ENCODE measurements around the gene CTPS2.

CTPS2 gene

DNA sequence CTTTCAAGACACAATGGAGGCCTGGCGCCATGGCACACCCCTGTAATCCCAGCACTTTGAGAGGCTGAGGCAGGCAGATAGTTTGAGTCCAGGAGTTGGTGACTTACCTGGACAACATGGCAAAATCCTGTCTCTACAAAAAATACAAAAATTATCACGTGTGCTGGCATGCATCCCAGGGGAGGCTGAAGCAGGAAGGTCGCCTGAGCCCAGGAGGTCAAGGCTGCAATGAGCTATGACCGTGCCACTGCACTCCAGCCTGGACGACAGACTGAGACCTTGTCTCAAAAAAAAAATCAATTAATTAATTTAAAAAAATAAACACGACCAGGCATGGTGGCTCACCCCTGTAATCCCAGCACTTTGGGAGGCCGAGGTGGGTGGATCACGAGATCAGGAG, 2.0 kb upstream of the CTPS2 start:
- no peak for DNase-seq (ENCODE audit: low read depth)
- H3K4me3 ChIP-seq (ENCODE audit: control insufficient read depth, low read depth, low read length): no peak overlapping the region
- TF ChIP-seq, protein P1, sequence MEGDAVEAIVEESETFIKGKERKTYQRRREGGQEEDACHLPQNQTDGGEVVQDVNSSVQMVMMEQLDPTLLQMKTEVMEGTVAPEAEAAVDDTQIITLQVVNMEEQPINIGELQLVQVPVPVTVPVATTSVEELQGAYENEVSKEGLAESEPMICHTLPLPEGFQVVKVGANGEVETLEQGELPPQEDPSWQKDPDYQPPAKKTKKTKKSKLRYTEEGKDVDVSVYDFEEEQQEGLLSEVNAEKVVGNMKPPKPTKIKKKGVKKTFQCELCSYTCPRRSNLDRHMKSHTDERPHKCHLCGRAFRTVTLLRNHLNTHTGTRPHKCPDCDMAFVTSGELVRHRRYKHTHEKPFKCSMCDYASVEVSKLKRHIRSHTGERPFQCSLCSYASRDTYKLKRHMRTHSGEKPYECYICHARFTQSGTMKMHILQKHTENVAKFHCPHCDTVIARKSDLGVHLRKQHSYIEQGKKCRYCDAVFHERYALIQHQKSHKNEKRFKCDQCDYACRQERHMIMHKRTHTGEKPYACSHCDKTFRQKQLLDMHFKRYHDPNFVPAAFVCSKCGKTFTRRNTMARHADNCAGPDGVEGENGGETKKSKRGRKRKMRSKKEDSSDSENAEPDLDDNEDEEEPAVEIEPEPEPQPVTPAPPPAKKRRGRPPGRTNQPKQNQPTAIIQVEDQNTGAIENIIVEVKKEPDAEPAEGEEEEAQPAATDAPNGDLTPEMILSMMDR (conservative IDR thresholded peaks at IDR 0.05; ENCODE audit: control insufficient read depth, insufficient read depth, low read depth, low read length): no peak

GRCh38 chrX:16711893-16712547, 449 bp downstream of the CTPS2 start:
- DNase-seq (ENCODE audit: low read depth): no peak
- TF ChIP-seq, protein P1 (conservative IDR thresholded peaks at IDR 0.05; ENCODE audit: control insufficient read depth, insufficient read depth, low read depth, low read length): no peak

GRCh38 chrX:16711219-16711811, 1.2 kb downstream of the CTPS2 start:
- peak overlapping the region; percentile 64 for H3K4me3 ChIP-seq (ENCODE audit: control insufficient read depth, low read depth, low read length)
- TF ChIP-seq, protein P1 (conservative IDR thresholded peaks at IDR 0.05; ENCODE audit: control insufficient read depth, insufficient read depth, low read depth, low read length): no peak
- no peak for DNase-seq (ENCODE audit: low read depth)

More at GRCh38 chrX:16711893-16712547, 449 bp downstream of the CTPS2 start:
- peak overlapping the region; percentile 64 for H3K4me3 ChIP-seq (ENCODE audit: control insufficient read depth, low read depth, low read length)

DNA sequence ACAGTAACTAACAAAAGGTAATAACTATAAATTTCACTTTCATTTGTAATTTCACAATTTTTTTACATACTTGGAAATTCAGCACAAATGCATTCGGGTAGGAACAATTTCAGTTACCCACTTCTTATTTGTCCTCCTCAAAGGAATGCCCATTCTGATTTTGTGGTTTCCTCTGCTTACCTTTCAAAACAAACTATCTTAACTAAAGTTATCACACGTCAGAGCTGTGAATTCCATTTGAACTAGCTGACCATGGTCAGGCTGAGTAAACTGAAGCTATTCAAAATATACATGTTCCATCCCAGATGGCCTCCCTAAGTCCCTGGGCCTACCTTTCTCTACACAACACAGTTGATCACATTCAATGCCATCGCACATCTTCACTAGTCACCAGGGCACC, 4.5 kb downstream of the CTPS2 start:
- no peak for DNase-seq (ENCODE audit: low read depth)
- TF ChIP-seq, protein P1 (conservative IDR thresholded peaks at IDR 0.05; ENCODE audit: control insufficient read depth, insufficient read depth, low read depth, low read length): no peak
- H3K4me3 ChIP-seq (ENCODE audit: control insufficient read depth, low read depth, low read length): no peak overlapping the region

DNA sequence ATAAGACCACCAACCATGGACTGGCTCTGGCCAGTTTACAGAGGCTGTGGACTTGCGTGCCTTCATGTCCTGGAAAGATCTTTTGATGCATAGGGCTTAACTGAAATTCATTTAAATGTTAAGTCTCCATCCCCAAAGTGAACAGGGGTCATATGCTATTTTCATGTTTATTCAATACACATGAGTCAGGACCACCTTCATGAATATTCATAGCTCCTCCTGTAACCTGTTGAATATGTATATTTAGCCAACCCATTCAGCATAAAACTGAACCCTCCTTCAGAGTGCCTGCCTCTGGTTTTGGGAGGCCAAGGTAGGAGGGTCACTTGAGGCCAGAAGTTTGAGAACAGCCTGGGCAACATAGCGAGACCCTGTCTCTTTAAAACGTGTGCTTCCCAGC, 7.1 kb downstream of the CTPS2 start:
- TF ChIP-seq, protein P1 (conservative IDR thresholded peaks at IDR 0.05; ENCODE audit: control insufficient read depth, insufficient read depth, low read depth, low read length): no peak
- DNase-seq (ENCODE audit: low read depth): no peak
- H3K4me3 ChIP-seq (ENCODE audit: control insufficient read depth, low read depth, low read length): no peak overlapping the region

GRCh38 chrX:16702700-16703599, 9.5 kb downstream of the CTPS2 start:
- H3K4me3 ChIP-seq (ENCODE audit: control insufficient read depth, low read depth, low read length): no peak overlapping the region
- TF ChIP-seq, protein P1 (conservative IDR thresholded peaks at IDR 0.05; ENCODE audit: control insufficient read depth, insufficient read depth, low read depth, low read length): no peak
- no peak for DNase-seq (ENCODE audit: low read depth)
